ENCODE measurements around the gene KCTD12.

- no peak for TF ChIP-seq POLR2A (IDR thresholded peaks at IDR 0.05)
- TF ChIP-seq, protein P1, sequence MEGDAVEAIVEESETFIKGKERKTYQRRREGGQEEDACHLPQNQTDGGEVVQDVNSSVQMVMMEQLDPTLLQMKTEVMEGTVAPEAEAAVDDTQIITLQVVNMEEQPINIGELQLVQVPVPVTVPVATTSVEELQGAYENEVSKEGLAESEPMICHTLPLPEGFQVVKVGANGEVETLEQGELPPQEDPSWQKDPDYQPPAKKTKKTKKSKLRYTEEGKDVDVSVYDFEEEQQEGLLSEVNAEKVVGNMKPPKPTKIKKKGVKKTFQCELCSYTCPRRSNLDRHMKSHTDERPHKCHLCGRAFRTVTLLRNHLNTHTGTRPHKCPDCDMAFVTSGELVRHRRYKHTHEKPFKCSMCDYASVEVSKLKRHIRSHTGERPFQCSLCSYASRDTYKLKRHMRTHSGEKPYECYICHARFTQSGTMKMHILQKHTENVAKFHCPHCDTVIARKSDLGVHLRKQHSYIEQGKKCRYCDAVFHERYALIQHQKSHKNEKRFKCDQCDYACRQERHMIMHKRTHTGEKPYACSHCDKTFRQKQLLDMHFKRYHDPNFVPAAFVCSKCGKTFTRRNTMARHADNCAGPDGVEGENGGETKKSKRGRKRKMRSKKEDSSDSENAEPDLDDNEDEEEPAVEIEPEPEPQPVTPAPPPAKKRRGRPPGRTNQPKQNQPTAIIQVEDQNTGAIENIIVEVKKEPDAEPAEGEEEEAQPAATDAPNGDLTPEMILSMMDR (IDR thresholded peaks at IDR 0.05), result no peak
Observed at GRCh38 chr13:76882431-76882830, 3.8 kb downstream of the KCTD12 start.
